ENCODE data around the gene SPON1.
"Not testable (repeated sequence)": the region's sequence is repeated elsewhere in the genome, so short reads cannot be mapped to it uniquely, and the experiment has no call there.

The SPON1 gene

DNA sequence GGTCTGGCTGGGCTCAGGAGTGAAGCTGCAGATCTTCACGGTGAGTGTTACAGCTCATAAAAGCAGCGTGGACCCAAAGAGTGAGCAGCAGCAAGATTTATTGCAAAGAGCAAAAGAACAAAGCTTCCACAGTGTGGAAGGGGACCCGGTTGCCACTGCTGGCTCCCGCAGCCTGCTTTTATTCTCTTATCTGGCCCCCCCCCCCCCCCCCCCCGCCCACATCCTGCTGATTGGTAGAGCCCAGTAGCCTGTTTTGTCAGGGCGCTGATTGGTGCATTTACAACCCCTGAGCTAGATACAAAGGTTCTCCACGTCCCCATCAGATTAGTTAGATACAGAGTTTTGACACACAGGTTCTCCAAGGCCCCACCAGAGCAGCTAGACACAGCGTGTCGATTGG, 128.1 kb downstream of the SPON1 start:
- not testable (repeated sequence) for DNase-seq

DNA sequence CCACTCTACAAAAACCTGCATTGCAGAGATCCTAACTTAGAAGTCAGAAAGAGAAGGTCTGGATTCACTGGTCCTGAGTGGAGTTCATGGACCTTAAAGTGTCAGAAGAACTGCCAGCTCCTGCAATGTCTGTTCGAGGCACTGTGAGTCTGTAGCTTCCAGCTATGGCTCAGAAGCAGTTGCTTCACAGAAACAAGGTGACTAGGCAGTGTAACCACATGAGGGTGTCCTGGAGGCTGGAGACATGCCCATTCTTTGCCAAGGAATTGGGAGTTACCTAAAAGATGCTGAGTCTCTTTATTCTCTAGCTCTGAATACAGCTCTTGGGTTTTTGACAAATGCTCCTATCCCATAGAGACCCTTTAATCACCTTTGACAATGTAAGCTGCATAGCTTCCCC, 130.5 kb downstream of the SPON1 start:
- no peak for DNase-seq

DNA sequence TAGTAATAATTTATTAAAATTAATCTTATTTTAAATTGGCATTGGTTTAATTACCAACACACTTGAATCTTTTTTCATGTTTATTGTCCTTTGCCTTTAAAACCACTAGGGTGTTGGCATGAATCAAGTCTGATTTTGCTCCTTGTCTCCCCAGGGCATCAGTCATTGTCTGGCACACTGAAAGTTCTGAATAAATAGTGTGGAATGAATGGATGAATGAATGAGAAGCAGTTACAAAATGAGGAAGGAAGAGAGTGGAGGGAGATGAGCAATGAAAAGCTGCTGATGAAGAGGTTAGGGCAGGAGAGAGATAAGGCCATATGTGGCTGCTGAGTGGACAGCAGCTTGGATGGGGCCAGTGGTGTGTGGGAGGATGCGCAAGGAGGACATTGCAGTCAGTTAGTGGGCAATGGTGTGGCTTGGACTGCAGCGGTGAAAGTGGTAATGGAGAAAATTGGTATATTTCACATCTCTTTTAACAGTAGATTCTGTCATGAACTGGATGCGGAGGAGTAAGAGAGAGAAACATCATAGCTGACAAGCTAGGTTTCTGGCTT, 132.0 kb downstream of the SPON1 start:
- no peak for DNase-seq

DNA sequence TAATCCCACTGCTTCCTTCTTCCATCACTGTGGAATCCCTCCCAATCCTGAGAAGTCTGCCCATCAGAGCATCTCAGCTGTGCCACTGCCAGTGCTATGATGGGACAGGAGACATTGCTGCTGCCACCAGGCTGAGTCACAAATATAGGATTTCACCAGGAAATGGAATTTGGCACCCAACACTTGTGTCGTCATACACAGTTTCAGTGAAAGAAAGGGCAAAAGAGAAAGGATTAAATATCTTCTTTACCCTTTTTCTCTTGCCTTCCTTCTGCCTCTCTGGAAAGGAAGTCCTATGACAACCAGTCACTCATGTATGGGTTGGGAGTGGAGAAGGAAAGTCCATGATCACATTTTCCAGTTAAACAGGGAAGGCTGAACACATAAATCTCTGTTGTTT, 133.4 kb downstream of the SPON1 start:
- DNase-seq = no peak

DNA sequence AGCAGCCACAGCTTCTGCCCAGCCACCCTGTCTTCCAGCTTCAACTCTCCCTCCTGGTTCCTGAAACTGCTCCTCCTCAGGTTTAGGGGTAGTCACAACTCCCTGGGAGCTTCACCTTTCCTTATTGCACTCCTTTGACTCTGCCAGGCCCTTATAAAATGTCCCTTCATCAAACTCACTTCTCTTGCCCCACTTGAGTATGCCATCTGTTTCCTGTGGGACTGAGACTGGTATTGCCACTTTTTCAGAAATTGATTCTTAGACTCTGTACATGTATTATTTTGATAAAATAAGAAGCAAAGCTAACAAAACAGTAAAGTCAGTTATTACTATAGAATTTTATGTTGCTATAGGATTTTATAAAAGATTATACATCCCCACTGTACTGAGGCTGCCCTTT, 134.1 kb downstream of the SPON1 start:
- no peak for DNase-seq

DNA sequence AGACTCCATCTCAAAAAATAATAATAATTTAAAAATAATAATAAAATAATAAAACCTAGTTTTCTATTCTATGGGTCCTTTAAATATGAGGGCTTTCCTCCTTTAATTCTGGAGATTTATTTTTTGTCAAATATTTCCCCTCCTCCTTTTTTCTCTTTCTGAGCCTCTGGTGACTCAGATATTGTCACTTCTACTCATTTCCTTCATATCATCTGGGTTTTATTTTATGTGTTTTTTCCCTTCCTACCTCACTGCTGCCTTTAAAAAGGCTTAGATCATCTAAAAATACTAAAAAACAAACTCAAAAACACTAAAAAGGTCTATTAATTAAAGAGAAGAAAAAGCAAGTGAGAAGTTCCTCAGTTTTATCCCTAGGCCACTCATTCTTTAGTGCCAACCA, 138.9 kb downstream of the SPON1 start:
- no peak for DNase-seq

DNA sequence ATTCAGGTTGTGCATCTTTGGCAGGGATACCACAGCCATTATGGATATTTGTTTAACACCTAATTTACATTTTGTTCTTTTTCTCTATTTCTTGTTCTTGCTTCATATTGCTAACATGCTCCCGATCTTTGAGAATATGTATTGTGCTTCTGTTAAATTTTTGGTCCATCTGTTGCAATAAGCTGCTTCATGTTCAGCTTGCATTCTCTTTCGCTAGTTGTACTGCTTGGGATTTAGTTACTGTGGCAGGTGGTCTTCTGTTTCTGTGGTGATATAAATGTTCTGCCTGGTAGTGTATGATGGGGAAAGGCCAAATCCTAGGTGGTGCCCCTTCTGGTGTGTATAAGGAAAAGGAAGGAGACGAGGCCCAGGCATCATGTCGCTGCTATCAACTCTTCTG, 140.2 kb downstream of the SPON1 start:
- DNase-seq = no peak

DNA sequence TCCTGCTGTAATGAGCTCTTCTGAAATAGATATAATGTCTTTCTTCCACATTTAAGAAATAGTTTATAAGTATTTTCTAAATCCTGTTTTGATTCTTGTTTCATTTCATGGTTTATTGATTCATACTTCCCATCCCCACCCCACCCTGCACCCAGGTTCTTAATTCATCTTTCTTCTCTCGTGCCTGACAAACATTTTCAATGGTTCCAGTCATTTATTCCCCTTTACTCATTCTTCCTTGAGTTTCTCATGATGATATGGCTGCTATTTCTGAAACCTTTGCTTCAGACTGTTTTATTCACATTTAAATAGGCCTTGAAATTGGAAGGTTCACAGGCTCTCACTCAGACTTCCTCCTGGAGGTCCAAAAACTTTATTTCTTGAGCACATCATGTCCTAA, 142.9 kb downstream of the SPON1 start:
- DNase-seq = no peak

DNA sequence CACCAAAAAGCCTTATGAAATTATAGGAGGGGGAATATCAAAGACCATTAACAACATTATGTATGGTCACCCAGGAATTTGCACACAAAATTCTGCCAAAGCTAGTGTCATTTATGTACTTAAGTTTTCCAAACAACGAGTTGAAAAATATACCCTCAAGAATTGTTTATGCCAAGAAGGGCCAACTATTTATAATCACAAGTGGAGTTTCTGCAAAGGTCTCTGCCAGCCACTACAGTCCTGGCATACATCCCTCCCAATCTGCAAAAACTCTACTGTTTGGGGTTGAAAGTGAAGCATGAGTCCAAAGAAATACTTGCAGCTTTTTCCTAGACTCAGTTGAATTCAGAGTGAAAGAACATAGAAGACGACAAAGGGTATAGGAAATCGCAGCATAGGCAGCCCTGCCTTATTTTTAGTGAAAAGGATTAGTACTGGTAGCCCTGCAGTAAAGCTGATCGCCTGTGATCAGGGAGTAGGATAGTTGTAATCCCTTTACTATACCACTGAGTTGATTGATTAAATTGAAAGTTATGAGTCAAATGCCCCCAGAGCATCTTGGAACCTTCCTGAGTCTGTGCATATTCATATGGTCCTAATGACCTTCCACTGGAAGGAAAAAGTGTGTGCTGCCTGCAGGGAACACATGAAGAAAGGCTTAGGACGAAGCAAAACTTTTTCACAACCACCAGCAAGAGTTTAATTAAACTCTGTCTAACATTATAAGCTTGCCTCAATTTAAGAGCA, 144.0 kb downstream of the SPON1 start:
- no peak for DNase-seq

DNA sequence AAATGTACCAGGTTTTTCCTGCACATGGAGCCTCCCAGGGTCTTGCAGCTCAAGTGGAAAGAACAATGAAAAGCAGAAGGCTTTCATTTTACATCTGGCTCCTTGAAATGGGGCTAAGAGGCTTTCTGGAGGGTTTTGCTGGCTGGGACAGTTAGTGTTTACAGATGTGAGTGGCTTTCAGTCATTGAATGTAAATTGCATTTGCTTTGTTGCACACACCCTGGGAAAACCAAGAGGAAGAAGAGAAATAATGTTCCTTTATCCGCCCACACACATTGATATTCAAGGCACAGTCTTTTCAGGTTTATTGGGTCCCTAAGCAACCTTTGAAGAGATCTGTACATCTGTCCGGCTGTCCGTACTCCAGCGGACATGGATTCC, 144.5 kb downstream of the SPON1 start:
- DNase-seq = no peak

DNA sequence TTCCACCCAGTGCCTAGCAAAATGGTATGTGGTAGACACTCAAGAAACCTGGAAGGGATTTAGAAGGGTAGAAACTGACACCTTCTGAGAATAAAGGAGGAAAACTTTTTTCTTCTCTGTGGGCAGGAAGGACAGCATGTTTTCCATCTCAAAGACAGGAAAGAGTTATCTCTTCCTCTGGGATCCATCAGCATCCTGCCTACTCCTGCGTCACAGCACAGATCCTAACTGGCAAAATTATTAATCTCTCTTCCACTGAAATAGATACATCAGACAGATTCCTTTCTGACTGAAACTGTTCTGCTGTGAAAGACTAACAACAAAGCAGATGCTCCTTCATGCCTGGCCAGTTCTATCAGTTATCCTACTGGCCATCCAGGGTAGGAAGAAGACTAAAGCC, 147.2 kb downstream of the SPON1 start:
- no peak for DNase-seq

DNA sequence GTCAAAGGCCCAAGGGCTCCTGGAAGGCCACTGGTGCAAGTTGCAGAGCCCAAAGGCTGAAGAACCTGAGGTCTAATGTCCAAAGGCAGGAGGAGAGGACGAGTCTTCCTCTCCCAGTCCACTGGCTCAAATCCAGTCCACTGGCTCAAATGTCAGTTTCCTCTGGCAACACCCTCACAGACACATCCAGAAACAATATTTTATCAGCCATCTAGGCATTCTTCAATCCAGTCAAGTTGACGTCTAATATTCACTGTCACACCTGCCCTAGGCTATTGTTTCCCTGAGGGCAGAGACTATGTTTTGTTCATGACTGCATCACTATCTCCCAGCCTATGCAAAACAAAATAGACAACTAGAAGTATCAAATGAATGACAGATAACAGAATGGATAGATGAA, 148.1 kb downstream of the SPON1 start:
- no peak for DNase-seq

DNA sequence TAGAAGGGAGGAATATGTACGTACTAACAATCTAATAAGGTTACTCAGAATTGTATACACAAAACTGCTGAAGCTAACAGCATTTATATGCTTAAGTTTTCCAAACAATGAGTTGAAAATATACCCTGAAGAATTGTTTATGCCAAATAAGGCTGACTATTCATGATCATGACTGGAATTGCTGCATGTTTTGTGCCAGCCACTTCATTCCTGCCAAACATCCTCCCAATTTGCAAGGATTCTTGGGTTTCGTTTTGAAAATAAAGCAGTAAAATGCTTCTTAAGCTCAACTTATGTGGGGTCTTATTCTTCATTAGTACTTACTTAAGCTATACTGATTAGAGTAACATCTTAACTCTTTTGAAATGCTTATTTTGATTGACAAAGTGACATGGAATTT, 149.0 kb downstream of the SPON1 start:
- DNase-seq = no peak

DNA sequence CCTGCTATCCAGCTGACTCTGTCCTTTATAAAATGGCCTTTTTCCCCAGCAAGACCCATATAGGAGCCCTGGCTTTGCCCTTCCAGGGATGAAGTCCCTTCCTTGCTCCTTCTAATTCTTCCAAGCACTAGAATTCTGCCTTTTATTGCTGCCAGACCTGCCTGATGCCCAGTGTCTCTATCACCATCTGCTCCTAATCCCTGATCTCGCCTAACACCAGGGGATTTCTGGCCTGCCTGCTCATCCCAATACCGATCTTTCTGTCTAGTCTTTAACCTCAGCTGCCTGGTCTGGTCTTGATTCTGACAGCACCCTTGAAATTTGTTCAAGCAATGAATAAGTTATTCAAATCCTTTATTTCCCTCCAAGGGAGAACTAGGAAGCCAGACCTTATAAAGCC, 150.2 kb downstream of the SPON1 start:
- no peak for DNase-seq

DNA sequence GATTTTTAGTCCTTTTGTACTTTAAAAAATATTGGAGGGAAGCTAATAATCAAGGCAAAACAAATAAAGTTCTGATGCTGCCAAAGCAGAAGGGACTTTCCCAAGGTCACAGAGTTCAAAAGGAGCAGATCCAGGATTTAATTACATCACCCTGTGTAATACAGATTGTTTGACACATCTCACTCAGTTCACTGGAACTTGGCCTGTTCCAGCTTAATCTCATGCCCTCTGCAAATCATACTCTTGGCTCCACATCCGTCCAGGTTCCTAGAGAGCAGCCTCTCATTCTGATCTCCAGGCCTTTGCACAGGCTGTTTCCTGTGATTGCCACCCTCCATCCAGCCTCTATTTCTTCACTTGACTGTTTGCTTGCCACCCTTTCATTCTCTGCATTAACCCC, 151.7 kb downstream of the SPON1 start:
- DNase-seq = no peak

DNA sequence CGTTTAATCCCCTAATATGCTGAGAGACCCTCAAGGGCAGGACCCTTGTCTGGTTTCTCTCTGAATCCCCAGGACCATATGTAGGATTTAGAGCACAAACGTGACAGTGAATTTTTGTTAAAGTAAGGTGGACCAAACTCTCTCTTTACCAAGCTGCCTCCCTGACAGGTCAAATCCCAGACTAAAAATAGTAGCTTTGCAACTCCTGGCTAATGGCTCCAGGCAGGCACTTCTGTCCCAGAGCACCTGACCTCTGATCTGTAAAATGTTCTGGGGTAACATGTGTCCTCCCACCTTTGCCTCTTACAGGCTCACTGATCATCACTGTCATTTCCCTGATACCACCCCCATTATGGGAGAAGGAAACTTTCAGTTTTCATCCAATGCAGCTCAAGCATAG, 152.3 kb downstream of the SPON1 start:
- DNase-seq = no peak

DNA sequence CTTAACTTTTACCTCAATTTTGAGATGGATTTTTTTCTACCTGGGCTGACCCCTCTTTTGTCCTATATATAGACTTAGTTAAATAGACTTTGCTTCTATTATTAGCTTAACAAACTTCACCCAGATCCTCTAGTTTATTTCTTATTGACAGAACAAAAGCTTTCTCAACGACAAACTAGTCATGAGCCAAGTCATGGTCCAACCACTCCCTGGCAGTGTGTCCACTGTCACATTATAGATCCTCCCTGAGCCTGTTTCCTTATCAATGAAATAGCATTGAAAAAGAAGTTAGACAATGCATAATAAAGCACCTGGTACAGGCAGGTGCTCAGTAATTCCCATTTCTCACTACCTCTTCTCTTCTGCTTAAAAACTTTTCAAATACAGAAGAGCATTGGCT, 155.1 kb downstream of the SPON1 start:
- no peak for DNase-seq

DNA sequence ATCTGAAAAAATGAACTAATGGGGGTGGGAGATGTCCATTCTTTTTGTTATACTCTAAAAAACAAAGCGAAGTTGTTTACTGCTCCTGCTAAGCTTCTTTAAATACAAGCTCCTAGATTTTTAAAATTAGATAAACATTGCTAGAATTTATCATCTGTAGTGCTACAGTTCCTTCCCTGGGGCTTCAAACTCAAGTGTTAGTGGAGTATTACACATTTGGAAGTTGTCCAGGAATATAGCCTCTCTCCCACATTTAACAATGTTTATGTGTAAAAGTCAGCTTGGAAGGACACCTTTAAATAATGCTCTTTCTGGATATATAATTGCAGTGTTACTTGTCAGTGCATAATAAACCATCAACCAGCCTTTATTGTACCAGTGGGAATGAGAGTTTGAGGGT, 155.5 kb downstream of the SPON1 start:
- DNase-seq = no peak

DNA sequence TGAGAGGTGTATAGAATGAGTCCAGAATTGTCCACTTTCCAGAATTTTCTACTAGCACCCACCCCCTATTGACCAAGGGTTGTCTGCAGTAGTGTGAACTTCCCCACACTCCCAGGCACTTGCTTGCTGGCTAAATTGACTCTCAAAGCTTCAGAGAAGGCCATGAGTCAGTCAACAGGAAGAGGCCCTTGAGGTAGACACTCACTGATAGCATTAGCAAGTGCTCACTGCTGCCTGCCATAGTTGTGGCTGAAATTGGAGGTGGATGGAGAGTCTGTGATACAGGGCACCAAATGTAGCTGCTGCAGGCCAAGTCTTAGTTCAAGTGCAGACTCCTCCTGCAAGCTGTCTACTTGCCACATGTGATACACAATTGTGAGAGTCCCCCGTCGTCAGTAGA, 156.8 kb downstream of the SPON1 start:
- DNase-seq = no peak

DNA sequence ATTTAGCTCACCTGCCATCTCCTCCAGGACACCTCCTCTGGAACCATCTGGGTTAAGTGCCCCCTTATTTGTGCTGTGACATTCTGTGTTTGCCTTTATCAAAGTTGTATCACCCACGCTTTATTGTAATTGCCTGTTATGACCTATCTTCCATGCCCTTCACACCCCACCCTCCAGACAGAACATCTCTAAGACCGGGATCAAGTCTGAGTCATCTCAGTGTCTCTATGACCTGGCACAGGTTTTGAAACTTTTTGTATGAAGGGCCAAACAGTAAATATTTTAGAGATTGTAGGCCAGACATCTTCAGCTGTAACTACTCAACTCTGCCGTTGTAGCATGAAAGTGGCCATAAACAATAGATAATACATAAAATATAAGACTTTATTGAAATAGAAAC, 161.8 kb downstream of the SPON1 start:
- no peak for DNase-seq

DNA sequence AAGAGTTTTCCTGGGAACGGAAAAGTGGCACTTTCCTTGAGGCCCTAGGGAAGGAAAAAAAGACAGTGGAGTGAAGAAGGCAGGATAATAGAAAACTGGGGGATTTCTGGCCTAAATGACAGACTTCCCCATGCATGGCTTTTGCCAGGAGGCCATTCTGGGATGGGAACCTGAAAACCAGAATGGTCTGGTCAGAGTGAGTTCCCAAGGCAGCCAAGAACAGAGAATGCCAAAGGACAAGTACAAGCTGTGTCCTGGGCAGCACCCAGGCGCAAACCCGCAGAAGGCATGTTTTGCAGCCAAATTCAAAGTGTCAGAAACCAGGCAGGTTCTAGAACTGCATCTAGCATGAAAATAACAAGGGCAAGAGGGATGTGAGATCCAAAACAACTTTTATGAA, 162.4 kb downstream of the SPON1 start:
- no peak for DNase-seq

DNA sequence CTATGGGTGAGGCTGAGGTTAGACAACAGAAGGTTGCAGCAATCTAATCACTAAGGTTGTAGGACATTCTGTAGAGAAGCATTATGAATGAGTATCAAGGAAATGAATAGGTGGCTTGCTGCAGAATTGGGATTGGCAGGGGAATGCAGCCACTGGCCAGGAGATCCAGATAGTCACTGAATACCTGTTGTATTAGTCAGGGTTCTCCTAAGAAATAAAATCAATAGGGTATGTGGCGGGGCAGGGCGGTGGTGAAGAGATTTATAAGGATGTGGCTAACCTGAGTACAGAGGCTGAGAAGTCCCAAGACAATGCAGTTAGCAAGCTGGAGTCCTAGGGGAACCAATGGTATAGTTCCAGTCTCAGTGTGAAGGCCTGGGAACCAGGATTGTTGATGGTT, 163.0 kb downstream of the SPON1 start:
- no peak for DNase-seq

DNA sequence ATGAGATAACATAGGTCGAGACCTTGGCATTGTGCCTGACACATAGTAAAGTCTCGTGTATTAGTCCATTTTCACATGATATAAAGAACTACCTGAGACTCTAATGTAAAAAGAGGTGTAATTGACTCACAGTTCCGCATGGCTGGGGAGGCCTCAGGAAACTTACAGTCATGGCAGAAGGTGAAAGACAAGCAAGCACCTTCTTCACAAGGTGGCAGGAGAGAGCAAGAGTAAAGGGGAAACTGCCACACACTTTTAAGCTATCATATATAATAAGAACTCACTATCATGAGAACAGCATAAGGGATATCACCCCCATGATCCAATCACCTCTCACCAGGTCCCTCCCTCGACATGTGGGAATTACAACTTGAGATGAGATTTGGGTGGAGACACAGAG, 165.2 kb downstream of the SPON1 start:
- DNase-seq = no peak

DNA sequence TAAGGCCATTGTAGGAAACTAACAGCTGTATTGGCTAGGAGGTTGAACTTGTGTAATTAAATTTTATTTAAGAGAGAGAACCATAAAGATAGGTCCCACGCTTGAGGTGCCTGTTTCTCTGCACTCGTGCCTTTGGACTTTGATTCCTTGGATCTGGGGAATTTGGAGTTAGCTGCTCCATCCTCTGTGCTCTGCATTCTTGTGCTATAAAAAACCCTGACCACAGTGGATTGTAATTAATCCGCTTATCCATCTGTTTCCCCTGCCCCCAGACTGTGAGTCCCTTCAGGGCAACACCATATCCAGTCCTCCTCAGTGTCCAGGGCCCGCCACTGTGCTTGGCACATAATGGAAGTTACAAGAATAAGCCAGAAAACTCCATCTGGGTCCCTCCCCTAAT, 169.8 kb downstream of the SPON1 start:
- no peak for DNase-seq

DNA sequence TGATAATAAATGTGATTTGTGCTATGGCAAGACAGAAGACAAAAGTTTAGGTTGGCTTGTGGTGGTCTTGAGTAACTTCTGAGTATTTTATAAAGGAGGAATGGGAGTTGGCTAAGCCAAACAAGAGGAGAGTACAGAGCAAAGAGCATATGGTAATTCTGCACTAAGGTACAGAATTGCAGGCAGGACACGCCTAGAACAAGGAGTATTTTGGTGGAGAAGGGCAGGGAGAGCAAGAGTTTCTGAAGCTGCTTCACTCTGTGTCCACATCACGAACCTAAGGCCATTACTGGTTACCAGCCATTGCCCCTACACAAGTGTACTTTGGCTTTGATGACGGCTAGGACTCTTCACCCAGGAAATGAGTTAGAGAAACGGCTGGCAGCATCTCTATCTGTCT, 170.9 kb downstream of the SPON1 start:
- no peak for DNase-seq

All from activated effector memory CD4-positive, alpha-beta T cell treated with Interleukin-2 at 50 U/mL for 16 hours (primary cell).